GM12864 (cell line): ENCODE measurements around the gene GALT.

Experiments used
- DNase-seq: peaks from one replicate; pipeline ENCODE4 v3.0.0-alpha.2; 2011; ENCODE audit warnings: low read depth
- H3K4me3 ChIP-seq: 2 replicates; pipeline ENCODE4 v1.5.1; 2011; ENCODE audit warnings: mild to moderate bottlenecking, low read depth, low read length, control low read depth
- TF ChIP-seq, protein P1 (sequence below): IDR thresholded peaks from 2 replicates; pipeline ENCODE4 v1.5.1; 2011; ENCODE audit warnings: low read depth, mild to moderate bottlenecking, moderate library complexity, low read length, control low read depth, inconsistent platforms; ENCODE audit errors: missing control alignments

GALT gene

DNA sequence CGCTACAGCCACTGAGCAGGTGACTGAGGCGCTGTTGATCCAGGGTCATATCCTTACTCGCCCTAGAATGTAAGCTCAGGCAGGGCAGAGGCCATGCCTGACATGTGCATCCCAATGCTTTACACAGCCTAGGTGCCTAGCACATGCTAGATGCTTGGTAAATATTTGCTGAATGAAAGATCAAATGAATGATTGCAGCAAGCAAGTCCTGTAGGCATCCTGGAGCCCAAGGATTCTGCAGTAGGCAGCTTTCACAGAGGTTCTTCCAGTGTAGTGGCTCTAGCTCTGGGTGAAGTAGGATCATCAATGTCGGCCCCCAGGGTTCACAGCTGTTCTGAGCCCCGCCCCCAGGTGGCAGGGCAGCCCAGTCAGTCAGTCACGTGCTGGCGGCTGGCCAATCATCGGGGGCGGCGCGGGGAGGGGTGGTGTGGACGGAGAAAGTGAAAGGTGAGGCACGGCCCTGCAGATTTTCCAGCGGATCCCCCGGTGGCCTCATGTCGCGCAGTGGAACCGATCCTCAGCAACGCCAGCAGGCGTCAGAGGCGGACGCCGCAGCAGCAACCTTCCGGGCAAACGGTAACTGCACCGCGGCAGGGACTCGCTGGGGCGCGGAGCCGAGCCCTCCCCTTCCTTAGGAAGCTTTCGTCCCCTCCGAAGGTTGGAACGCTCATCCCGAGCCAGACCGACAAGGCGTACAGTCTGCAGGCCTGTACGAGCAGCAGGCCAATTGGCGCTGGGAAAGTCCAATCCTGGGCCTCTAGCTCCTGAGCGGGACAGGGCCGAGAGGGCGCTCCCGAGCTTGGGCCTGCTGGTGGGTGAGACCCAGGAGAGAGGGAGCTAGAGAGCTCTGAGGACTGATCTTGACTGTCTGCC, at the start of gene GALT:
Gene GALT, plus strand, starts transcription at position 465 of the 873 bp plus-strand sequence. Its CDS starts 30 bp downstream, at position 495.
- H3K4me3 ChIP-seq, result peak within 1 kb of the TSS; percentile 81
- TF ChIP-seq, protein P1, sequence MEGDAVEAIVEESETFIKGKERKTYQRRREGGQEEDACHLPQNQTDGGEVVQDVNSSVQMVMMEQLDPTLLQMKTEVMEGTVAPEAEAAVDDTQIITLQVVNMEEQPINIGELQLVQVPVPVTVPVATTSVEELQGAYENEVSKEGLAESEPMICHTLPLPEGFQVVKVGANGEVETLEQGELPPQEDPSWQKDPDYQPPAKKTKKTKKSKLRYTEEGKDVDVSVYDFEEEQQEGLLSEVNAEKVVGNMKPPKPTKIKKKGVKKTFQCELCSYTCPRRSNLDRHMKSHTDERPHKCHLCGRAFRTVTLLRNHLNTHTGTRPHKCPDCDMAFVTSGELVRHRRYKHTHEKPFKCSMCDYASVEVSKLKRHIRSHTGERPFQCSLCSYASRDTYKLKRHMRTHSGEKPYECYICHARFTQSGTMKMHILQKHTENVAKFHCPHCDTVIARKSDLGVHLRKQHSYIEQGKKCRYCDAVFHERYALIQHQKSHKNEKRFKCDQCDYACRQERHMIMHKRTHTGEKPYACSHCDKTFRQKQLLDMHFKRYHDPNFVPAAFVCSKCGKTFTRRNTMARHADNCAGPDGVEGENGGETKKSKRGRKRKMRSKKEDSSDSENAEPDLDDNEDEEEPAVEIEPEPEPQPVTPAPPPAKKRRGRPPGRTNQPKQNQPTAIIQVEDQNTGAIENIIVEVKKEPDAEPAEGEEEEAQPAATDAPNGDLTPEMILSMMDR, result peak; percentile 61
- peak; percentile 72 for DNase-seq

DNA sequence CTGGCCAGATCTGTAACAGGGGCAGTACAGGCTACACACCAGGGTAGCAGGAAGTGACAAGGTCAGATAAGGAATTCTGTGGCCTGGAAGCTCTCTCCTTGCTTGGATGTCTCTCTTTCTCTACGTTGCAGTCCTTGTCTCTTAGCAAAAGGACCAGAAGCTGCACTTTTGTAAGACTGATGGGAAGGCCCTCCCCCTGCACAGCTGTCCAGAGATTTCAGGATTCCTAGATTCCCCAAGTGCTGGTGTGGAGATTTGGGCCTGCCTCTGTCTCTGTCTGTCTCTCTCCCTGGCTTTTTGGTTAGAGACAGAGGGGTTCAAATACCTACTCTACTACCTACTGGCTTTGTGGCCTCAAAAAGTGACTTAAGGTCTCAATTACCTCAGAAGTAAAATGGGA, 46.9 kb upstream of the GALT start:
- H3K4me3 ChIP-seq, result no peak overlapping the region
- DNase-seq, result no peak
- TF ChIP-seq, protein P1, result no peak

DNA sequence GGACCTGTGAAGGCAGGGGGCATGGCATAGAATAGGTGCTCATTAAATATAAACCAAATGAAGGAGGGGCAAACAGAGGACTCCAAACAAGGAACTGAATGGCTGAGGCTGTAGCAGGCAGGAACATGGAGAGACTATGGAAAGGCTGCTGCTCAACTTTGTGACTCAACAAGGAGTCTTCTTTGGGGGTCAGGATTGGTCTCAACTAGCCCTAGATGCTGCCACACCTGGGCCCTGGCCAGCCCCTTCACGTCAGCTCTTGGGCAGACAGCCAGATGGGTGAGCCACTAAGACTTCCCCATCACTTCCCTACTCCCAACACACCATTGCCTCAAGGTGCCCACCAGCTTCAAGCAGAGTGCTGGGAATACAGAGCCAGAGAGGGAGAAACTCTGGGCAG, 45.6 kb upstream of the GALT start:
- no peak overlapping the region for H3K4me3 ChIP-seq
- TF ChIP-seq, protein P1, result no peak
- no peak for DNase-seq

DNA sequence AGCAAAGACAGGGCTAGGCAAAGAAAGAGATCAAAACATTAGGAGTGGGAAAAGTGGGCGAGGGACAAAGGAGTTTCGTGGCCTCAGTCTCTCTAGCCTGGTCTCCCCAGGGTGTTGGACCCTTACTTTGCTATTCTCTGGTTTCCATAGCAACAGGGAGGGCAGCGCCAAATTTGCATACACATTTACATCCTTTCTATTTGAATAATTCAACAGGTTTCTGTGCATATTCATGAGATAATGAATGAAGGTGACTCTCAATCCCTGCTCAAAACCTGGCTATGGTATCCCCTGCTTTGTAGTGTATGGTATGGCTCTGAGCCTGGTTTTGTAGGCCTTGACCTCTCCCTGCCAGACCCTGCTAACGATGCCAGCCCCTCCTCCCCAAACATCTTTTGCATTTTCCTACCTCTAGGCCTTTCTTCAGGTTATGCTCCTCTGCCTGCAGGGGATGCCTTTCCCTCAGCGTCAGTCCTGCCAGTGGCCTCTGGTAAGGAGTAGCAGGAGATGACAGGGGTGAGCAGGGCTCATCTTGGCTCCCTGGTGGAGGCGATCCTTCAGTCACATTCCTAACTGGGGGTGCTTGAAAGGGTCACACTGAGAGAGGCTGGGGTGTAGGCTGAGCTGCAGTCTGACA, 44.4 kb upstream of the GALT start:
- TF ChIP-seq, protein P1, result no peak
- no peak overlapping the region for H3K4me3 ChIP-seq
- no peak for DNase-seq

DNA sequence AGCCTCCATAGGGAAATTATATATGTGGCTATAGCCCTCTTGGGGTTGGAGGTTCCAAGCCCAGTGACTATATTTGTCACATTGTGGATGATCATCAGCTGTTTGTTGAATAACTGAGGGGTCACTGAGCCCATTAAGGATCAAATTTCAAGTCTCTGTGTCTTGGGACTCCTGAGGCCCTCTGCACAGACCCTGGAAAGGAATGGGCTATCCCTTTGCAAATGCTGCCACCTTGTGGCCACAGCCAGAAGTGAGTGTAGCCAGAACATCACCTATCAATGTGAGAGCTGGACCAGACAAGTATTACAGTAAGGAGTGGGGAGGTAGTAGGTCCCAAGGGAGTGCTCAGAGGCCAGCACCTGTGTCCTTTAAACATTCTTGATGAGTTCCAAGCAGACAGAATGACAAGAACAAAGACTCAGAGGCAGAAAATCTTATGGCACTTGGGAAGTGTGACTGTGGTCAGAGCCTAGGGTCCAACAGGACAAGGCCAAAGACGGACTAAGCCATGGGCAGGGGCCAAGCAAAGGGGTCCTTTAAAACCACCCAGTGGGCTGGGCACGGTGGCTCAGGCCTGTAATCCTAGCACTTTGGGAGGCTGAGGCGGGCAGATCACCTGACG, 42.8 kb upstream of the GALT start:
- TF ChIP-seq, protein P1, result peak; percentile 94
- no peak overlapping the region for H3K4me3 ChIP-seq
- peak; percentile 31 for DNase-seq

DNA sequence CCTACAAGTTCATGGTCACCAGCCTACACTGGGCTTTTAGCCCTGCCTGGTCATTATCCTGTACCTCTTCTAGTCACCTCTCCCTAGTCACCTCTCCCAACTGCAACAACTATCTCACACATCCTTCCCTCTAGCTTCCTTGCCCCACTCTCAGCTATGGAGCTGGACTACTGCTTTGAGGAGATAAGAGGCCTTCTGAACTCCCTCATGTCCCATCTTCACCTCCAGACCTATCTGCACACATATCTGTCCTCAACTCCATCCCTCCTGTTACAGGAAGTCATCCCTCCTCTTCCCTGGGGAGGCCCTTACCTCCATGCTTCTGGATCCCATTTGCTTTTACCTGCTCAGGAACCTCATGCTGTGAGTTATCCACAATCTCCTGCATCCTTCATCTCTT, 40.3 kb upstream of the GALT start:
- no peak overlapping the region for H3K4me3 ChIP-seq
- TF ChIP-seq, protein P1, result no peak
- DNase-seq, result no peak
